ENCODE measurements around the gene ZBTB33.

Gene ZBTB33

DNA sequence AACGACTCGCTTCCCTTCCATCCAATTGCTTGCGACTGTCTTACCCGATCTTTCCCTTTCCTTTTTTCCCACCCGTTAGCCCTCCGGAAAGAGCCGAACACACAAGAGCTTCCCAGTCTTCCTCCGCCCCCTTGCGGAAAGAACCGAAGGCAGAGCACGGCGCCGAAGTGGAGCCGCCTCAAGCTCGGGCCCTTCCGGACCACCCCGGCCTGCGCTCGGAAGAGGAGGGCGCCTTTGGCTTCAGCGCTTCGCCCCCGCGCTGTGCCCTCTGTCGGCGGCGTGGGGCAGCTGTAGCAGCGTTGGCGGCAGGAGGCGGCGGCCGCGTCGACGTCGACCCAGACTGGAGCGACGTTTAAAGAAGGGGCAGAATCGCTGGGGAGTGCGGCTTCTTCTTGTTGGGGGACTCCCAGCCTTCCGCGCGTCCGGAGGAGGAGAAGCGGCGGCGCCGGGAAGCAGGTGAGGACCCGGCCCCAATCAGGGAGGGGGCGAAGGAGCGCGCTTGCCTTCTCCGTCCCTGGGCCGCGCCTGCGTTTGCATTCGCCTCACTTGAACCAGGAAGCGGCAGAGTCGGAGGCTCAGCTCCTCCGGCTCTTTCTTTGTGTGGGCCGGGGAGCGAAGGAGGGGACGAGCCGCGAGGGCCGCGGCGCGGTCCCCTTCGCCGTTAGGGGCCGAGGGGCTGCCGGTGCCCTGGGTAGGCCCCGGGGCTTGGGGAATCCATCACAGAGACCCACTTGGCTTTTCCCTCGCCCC, at the start of gene ZBTB33 (continued):
- TF ChIP-seq, protein P1, sequence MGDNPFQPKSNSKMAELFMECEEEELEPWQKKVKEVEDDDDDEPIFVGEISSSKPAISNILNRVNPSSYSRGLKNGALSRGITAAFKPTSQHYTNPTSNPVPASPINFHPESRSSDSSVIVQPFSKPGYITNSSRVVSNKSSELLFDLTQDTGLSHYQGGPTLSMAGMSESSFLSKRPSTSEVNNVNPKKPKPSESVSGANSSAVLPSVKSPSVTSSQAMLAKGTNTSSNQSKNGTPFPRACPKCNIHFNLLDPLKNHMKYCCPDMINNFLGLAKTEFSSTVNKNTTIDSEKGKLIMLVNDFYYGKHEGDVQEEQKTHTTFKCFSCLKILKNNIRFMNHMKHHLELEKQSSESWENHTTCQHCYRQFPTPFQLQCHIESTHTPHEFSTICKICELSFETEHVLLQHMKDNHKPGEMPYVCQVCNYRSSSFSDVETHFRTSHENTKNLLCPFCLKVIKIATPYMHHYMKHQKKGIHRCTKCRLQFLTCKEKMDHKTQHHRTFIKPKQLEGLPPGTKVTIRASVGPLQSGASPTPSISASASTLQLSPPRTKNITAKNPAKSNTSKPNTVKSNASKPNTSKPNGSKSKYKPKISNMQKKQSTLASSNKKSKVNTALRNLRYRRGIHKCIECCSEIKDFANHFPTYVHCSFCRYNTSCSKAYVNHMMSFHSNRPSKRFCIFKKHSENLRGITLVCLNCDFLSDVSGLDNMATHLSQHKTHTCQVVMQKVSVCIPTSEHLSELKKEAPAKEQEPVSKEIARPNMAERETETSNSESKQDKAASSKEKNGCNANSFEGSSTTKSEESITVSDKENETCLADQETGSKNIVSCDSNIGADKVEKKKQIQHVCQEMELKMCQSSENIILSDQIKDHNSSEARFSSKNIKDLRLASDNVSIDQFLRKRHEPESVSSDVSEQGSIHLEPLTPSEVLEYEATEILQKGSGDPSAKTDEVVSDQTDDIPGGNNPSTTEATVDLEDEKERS (tag by site-specific recombination; IDR thresholded peaks at IDR 0.05) = no peak
- TF ChIP-seq KLF8 (tag by site-specific recombination; IDR thresholded peaks at IDR 0.05) = peak; percentile 33; the same call in 1 of the 2 replicates
- TF ChIP-seq ZNF169 (tag by site-specific recombination; IDR thresholded peaks at IDR 0.05) = no peak
- peak; percentile 97 for TF ChIP-seq ZFHX2 (tag by site-specific recombination; conservative IDR thresholded peaks at IDR 0.05)
- TF ChIP-seq ZNF561 (tag by site-specific recombination; IDR thresholded peaks at IDR 0.05; ENCODE audit: borderline replicate concordance) = no peak; the same call in 1 of the 2 replicates
- peak; percentile 61; the same call in 1 of the 2 replicates for TF ChIP-seq GLIS2 (tag by site-specific recombination; IDR thresholded peaks at IDR 0.05)
- TF ChIP-seq ZBTB7A (tag by site-specific recombination; IDR thresholded peaks at IDR 0.05; ENCODE audit: low read depth) = 0 out of 2 replicates have a peak, but pooled peaks have one; percentile 45
- 0 out of 2 replicates have a peak, but pooled peaks have one; percentile 15 for TF ChIP-seq ZFP69B (tag by site-specific recombination; IDR thresholded peaks at IDR 0.05)
- TF ChIP-seq, protein P2, sequence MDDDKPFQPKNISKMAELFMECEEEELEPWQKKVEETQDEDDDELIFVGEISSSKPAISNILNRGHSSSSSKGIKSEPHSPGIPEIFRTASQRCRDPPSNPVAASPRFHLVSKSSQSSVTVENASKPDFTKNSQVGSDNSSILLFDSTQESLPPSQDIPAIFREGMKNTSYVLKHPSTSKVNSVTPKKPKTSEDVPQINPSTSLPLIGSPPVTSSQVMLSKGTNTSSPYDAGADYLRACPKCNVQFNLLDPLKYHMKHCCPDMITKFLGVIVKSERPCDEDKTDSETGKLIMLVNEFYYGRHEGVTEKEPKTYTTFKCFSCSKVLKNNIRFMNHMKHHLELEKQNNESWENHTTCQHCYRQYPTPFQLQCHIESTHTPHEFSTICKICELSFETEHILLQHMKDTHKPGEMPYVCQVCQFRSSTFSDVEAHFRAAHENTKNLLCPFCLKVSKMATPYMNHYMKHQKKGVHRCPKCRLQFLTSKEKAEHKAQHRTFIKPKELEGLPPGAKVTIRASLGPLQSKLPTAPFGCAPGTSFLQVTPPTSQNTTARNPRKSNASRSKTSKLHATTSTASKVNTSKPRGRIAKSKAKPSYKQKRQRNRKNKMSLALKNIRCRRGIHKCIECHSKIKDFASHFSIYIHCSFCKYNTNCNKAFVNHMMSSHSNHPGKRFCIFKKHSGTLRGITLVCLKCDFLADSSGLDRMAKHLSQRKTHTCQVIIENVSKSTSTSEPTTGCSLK (tag by site-specific recombination; IDR thresholded peaks at IDR 0.05) = no peak
- TF ChIP-seq ZNF423 (tag by site-specific recombination; IDR thresholded peaks at IDR 0.05) = no peak
- peak; percentile 48 for TF ChIP-seq SP2 (tag by site-specific recombination; IDR thresholded peaks at IDR 0.05)
- TF ChIP-seq ZNF274 (IDR thresholded peaks at IDR 0.05; ENCODE audit: low read length) = no peak
- no peak for TF ChIP-seq ZNF274 (tag by site-specific recombination; IDR thresholded peaks at IDR 0.05; ENCODE audit: borderline replicate concordance)
- TF ChIP-seq HOXC10 (CRISPR knock-in tag; IDR thresholded peaks at IDR 0.05) = no peak
- no peak for TF ChIP-seq ZNF140 (tag by site-specific recombination; IDR thresholded peaks at IDR 0.05)
- TF ChIP-seq, protein P3, sequence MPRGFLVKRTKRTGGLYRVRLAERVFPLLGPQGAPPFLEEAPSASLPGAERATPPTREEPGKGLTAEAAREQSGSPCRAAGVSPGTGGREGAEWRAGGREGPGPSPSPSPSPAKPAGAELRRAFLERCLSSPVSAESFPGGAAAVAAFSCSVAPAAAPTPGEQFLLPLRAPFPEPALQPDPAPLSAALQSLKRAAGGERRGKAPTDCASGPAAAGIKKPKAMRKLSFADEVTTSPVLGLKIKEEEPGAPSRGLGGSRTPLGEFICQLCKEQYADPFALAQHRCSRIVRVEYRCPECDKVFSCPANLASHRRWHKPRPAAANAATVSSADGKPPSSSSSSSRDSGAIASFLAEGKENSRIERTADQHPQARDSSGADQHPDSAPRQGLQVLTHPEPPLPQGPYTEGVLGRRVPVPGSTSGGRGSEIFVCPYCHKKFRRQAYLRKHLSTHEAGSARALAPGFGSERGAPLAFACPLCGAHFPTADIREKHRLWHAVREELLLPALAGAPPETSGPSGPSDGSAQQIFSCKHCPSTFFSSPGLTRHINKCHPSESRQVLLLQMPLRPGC (tag by site-specific recombination; IDR thresholded peaks at IDR 0.05) = no peak
- no peak for TF ChIP-seq ZNF514 (tag by site-specific recombination; IDR thresholded peaks at IDR 0.05)
- TF ChIP-seq ZNF138 (tag by site-specific recombination; IDR thresholded peaks at IDR 0.05; ENCODE audit: borderline replicate concordance) = no peak
- no peak for TF ChIP-seq ZNF830 (tag by site-specific recombination; IDR thresholded peaks at IDR 0.05; ENCODE audit: low read depth)
- no peak for TF ChIP-seq ZNF529 (tag by site-specific recombination; IDR thresholded peaks at IDR 0.05; ENCODE audit: insufficient replicate concordance)
- TF ChIP-seq, protein P4, sequence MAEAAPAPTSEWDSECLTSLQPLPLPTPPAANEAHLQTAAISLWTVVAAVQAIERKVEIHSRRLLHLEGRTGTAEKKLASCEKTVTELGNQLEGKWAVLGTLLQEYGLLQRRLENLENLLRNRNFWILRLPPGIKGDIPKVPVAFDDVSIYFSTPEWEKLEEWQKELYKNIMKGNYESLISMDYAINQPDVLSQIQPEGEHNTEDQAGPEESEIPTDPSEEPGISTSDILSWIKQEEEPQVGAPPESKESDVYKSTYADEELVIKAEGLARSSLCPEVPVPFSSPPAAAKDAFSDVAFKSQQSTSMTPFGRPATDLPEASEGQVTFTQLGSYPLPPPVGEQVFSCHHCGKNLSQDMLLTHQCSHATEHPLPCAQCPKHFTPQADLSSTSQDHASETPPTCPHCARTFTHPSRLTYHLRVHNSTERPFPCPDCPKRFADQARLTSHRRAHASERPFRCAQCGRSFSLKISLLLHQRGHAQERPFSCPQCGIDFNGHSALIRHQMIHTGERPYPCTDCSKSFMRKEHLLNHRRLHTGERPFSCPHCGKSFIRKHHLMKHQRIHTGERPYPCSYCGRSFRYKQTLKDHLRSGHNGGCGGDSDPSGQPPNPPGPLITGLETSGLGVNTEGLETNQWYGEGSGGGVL (tag by site-specific recombination; IDR thresholded peaks at IDR 0.05) = 0 out of 2 replicates have a peak, but pooled peaks have one; percentile 14
- peak; percentile 66 for TF ChIP-seq GLIS1 (tag by site-specific recombination; IDR thresholded peaks at IDR 0.05)
- TF ChIP-seq, protein P5, sequence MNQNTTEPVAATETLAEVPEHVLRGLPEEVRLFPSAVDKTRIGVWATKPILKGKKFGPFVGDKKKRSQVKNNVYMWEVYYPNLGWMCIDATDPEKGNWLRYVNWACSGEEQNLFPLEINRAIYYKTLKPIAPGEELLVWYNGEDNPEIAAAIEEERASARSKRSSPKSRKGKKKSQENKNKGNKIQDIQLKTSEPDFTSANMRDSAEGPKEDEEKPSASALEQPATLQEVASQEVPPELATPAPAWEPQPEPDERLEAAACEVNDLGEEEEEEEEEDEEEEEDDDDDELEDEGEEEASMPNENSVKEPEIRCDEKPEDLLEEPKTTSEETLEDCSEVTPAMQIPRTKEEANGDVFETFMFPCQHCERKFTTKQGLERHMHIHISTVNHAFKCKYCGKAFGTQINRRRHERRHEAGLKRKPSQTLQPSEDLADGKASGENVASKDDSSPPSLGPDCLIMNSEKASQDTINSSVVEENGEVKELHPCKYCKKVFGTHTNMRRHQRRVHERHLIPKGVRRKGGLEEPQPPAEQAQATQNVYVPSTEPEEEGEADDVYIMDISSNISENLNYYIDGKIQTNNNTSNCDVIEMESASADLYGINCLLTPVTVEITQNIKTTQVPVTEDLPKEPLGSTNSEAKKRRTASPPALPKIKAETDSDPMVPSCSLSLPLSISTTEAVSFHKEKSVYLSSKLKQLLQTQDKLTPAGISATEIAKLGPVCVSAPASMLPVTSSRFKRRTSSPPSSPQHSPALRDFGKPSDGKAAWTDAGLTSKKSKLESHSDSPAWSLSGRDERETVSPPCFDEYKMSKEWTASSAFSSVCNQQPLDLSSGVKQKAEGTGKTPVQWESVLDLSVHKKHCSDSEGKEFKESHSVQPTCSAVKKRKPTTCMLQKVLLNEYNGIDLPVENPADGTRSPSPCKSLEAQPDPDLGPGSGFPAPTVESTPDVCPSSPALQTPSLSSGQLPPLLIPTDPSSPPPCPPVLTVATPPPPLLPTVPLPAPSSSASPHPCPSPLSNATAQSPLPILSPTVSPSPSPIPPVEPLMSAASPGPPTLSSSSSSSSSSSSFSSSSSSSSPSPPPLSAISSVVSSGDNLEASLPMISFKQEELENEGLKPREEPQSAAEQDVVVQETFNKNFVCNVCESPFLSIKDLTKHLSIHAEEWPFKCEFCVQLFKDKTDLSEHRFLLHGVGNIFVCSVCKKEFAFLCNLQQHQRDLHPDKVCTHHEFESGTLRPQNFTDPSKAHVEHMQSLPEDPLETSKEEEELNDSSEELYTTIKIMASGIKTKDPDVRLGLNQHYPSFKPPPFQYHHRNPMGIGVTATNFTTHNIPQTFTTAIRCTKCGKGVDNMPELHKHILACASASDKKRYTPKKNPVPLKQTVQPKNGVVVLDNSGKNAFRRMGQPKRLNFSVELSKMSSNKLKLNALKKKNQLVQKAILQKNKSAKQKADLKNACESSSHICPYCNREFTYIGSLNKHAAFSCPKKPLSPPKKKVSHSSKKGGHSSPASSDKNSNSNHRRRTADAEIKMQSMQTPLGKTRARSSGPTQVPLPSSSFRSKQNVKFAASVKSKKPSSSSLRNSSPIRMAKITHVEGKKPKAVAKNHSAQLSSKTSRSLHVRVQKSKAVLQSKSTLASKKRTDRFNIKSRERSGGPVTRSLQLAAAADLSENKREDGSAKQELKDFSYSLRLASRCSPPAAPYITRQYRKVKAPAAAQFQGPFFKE (tag by site-specific recombination; IDR thresholded peaks at IDR 0.05; ENCODE audit: borderline replicate concordance) = no peak
- TF ChIP-seq ZNF335 (tag by site-specific recombination; conservative IDR thresholded peaks at IDR 0.05) = no peak; the same call in 1 of the 2 replicates

Measured in HEK293 (cell line).